Subcutaneous adipose tissue (tissue), 4 donors: ENCODE results near the gene ADAP2. TPM values are rescaled to one million over a fixed set of nuclear protein-coding genes. Genes with fewer than 3 reads are reported as not detected.

ENCODE experiments used
- total RNA-seq, 4 donors: library from RNA; depleted of rRNA; stranded (reverse); fragments of >200 nt; gene quantifications; one replicate each; pipeline ENCODE4 v1.1.0, GENCODE V29; 2016
- TF ChIP-seq, protein P1 (sequence below): fragments of 450-650 bp; IDR thresholded peaks from one replicate; pipeline ENCODE4 v1.5.1; 2016; ENCODE audit warnings: low read depth, mild to moderate bottlenecking, control low read depth, antibody characterized with exemption, moderate library complexity

Gene ADAP2, protein sequence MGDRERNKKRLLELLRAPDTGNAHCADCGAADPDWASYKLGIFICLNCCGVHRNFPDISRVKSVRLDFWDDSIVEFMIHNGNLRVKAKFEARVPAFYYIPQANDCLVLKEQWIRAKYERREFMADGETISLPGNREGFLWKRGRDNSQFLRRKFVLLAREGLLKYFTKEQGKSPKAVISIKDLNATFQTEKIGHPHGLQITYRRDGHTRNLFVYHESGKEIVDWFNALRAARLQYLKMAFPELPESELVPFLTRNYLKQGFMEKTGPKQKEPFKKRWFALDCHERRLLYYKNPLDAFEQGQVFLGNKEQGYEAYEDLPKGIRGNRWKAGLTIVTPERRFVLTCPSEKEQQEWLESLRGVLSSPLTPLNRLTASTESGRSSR
- 10 to 100 TPM; 26.6 to 86.9 (median 44.4) TPM for total RNA-seq

DNA sequence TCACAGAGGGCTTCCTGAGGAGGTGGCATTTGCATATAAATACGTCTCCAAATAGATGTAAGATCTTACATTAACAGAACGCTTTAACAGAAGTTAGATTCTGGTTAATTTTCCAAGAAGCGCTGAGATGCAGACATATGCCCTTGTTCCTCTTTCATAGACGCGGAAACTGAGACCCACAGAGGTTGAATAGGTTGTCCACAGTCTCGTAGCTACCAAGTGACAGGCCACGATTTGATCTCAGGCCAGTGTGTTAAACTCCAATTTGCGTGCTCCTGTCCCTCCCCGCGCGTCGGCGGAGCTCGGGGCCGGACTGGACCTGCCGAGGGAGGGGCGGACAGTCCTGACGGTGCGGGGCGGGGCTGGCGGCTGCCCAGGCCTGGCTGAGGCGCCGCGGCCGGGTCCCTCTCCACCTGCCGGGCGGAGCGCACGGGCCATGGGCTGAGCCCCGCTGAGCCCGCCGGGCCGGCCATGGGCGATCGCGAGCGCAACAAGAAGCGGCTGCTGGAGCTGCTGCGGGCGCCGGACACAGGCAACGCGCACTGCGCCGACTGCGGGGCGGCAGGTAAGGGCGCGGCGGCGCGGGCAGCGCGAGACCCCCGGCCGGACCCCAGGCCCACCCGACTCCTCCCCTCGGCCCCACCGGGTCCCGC is at the start of gene ADAP2:
TSS of gene ADAP2 (plus strand) at position 402 of the 653 bp plus-strand sequence. CDS start at position 472, 70 bp downstream.
- TF ChIP-seq, protein P1, sequence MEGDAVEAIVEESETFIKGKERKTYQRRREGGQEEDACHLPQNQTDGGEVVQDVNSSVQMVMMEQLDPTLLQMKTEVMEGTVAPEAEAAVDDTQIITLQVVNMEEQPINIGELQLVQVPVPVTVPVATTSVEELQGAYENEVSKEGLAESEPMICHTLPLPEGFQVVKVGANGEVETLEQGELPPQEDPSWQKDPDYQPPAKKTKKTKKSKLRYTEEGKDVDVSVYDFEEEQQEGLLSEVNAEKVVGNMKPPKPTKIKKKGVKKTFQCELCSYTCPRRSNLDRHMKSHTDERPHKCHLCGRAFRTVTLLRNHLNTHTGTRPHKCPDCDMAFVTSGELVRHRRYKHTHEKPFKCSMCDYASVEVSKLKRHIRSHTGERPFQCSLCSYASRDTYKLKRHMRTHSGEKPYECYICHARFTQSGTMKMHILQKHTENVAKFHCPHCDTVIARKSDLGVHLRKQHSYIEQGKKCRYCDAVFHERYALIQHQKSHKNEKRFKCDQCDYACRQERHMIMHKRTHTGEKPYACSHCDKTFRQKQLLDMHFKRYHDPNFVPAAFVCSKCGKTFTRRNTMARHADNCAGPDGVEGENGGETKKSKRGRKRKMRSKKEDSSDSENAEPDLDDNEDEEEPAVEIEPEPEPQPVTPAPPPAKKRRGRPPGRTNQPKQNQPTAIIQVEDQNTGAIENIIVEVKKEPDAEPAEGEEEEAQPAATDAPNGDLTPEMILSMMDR: no peak

DNA sequence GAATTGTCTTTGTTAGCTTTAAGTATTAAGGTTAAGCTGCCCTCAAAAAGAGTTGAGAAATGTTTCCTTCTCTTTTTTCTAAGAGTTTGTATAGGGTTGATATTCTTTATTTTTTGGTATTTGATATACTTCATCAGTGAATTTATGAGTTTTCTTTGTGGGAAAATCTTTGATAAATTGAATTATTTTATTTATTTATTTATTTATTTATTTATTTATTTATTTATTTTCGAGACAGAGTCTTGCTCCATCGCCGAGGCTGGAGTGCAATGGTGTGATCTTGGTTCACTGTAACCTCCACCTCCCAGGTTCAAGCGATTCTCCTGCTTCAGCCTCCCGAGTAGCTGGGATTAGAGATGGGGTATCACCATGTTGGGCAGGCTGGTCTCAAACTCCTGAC is 35.6 kb upstream of the ADAP2 start:
- TF ChIP-seq, protein P1: no peak

DNA sequence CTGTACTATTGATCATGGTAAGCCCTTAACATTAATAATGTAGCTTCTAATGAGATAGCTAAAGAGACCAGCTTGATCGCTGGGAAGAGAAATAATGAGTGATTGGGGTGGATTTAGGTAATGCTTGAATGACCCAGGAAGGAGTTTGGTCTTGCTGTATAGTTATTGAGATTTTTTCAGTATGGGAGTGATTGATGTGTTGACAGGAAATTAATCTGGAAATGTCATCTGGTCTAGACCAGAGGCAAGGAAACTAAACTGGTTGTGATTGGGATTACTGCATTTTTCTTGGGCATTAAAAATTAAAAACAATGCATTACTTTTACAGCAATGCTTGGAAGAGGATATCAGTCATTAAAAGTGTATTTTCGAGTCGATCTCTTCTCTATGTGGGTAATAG is 27.5 kb upstream of the ADAP2 start:
- TF ChIP-seq, protein P1: no peak

DNA sequence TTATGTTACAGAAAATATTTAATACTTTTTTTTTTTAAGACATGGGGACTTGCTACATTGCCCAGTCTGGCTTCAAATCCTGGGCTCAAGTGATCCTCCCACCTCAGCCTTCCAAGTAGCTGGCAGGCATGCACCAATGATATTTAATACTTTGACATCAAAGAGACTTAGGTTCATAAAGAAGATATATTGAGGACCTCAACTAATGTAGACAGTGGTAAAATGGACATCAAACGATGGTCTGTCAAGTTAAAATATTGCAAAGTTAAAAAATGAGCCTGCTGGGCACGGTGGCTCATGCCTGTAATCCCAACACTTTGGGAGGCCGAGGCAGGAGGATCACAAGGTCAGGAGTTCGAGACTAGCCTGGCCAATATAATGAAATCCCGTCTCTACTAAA is 24.4 kb upstream of the ADAP2 start:
- TF ChIP-seq, protein P1: no peak

DNA sequence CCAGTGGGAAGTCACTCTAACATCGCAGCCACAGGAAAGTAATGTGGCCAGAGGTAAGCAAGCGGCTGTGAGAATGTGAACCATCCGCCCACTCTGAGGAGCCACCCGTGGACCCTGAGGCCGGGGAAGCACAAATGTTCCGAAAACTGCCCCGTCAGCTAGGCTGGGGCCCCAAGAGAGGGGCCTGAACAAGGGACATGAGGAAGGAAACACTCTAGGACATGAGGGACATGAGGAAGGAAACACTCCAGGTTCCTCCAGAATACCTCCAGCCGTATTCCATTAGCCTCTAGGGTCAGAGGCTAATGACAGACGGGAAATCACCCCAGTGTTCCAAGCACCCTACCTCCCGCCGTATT is 16.0 kb upstream of the ADAP2 start:
- TF ChIP-seq, protein P1: no peak

DNA sequence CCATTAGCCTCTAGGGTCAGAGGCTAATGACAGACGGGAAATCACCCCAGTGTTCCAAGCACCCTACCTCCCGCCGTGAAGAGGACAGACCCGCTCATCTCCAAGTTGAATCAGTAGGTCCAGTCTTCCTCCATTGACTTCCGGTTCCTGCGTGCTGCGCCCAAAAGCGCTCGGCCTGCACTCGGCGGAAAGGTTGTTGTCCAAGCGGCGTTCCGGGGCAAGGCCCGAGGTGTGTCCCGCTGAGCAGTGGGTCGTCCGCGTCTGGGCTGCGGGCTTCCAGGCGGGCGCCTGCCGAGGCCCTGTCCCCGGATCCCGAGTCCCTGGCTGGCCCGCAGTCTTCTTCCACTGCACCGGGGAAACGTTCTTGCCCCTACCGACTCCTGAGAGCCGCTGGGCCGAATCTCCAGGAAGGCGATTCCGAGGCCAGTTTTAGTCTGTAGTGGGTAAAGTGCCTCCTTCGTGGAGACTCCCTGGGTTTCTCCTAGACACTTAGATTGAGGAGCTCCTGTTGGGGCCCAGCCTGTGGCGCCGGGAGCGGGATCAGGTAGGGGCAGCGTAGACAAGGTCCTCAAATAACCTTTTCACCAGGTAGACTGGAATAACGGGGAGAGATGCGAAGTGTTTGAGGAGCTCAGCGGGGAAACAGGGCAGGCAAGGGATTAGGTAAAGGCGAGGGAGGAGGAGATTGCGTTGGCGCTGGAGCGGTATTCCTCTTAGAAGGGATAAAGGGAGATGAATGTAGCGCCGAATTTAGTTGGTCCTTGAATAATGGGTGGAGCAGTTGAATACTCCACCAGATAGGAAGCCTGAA is 15.4 kb upstream of the ADAP2 start, which contains the start of gene TEFM:
TSS of gene TEFM (minus strand) at position 138 of the 811 bp plus-strand sequence. CDS start at position 98, 40 bp downstream.
- TF ChIP-seq, protein P1: no peak
